CD4-positive, alpha-beta memory T cell (primary cell): ENCODE data around the gene KDM1B. TPM values are rescaled to one million over a fixed set of nuclear protein-coding genes. Genes with fewer than 3 reads are reported as not detected.

ENCODE experiments used
- CTCF ChIA-PET: fragments of 350-600 bp; sonication (Branson Sonifier 250); formaldehyde crosslinking; loops from one replicate; lab custom pipeline; 2021; ENCODE audit warnings: inconsistent platforms; ENCODE audit not compliant: partially characterized antibody; lab: Charles Lee
- POLR2A ChIA-PET: fragments of 350-600 bp; sonication (Branson Sonifier 250); formaldehyde crosslinking; loops from one replicate; lab custom pipeline; 2021; ENCODE audit not compliant: partially characterized antibody; lab: Charles Lee
- DNase-seq, 5 donors: peaks; one replicate each; pipeline versions ENCODE4 v3.0.0 to v3.0.0-alpha.2; 2020 to 2022; ENCODE audit warnings: mixed read lengths in 1 of 5
- H3K27ac ChIP-seq: one replicate; pipeline ENCODE4 v1.7.0; 2013; ENCODE audit warnings: low read depth, low read length
- H3K27me3 ChIP-seq: 2 replicates; pipeline ENCODE4 v1.7.0; 2013; ENCODE audit warnings: mild to moderate bottlenecking, low read length, moderate library complexity; ENCODE audit not compliant: insufficient read depth
- H3K36me3 ChIP-seq: 2 replicates; pipeline ENCODE4 v1.7.0; 2013; ENCODE audit warnings: mild to moderate bottlenecking, low read length, moderate library complexity; ENCODE audit not compliant: insufficient read depth
- H3K4me1 ChIP-seq: 2 replicates; pipeline ENCODE4 v1.7.0; 2013; ENCODE audit warnings: mild to moderate bottlenecking, low read length, moderate library complexity; ENCODE audit not compliant: insufficient read depth
- H3K4me3 ChIP-seq, 2 donors: one replicate each; pipeline ENCODE4 v1.7.0; 2013; ENCODE audit warnings: low read length in 2 of 2, mild to moderate bottlenecking in 1 of 2
- H3K9me3 ChIP-seq, 2 donors: one replicate each; pipeline ENCODE4 v1.7.0; 2013; ENCODE audit warnings: low read length in 2 of 2, control low read depth in 1 of 2; ENCODE audit not compliant: control insufficient read depth in 1 of 2
- H3K27ac Mint-ChIP-seq, 7 donors: one replicate each; pipeline ENCODE4 v1.8.0; 2020 to 2021; ENCODE audit warnings: mixed read lengths in 7 of 7, mild to moderate bottlenecking in 6 of 7, inconsistent platforms in 3 of 7, moderate library complexity in 3 of 7
- H3K27me3 Mint-ChIP-seq, 2 donors: one replicate each; pipeline ENCODE4 v1.8.0; 2020 to 2021; ENCODE audit warnings: mixed read lengths in 2 of 2
- H3K36me3 Mint-ChIP-seq, 2 donors: one replicate each; pipeline ENCODE4 v1.8.0; 2020 to 2021; ENCODE audit warnings: mixed read lengths in 2 of 2, inconsistent platforms in 1 of 2, mild to moderate bottlenecking in 1 of 2
- H3K4me1 Mint-ChIP-seq, 4 donors: one replicate each; pipeline ENCODE4 v1.8.0; 2020 to 2021; ENCODE audit warnings: mixed read lengths in 4 of 4, mild to moderate bottlenecking in 1 of 4
- H3K4me3 Mint-ChIP-seq, 8 donors: one replicate each; pipeline ENCODE4 v1.8.0; 2020 to 2021; ENCODE audit warnings: mixed read lengths in 8 of 8, mild to moderate bottlenecking in 7 of 8, moderate library complexity in 6 of 8, inconsistent platforms in 3 of 8
- H3K9me3 Mint-ChIP-seq, 8 donors: one replicate each; pipeline ENCODE4 v1.8.0; 2020 to 2021; ENCODE audit warnings: mixed read lengths in 8 of 8, mild to moderate bottlenecking in 5 of 8, inconsistent platforms in 3 of 8, moderate library complexity in 1 of 8
- intact Hi-C: fragments of 100-400 bp; cut with micrococcal nuclease; formaldehyde crosslinking; loops from one replicate; pipeline ENCODE4 v1.15.1; 2023
- polyA plus RNA-seq, 2 donors: library from polyadenylated mRNA; unstranded; fragments of 300-500 nt; fragmentation: Illumina TruSeq; gene quantifications; one replicate each; pipeline ENCODE4 v1.2.3, GENCODE V29; 2021
- total RNA-seq, 2 experiments: library from RNA; stranded (reverse); gene quantifications; one replicate each; pipeline ENCODE4 v1.2.3, GENCODE V29; 2021

Gene KDM1B
- total and polyA plus RNA-seq, 4 experiments from 2014 or later = 0.45 to 12.3 (median 6.5) TPM

- peaks cover 17 to 28% (median 21%) of the 10 kb centered on the region in 4 donors for H3K4me1 Mint-ChIP-seq
- peak overlapping the region in 4 of 7 donors; percentile 5 to 53 (median 31) for H3K27ac Mint-ChIP-seq
- H3K4me3 Mint-ChIP-seq = no peak overlapping the region
These were observed 57.0 kb downstream of the KDM1B start for GRCh38 chr6:18212231-18212630.

GRCh38 chr6:18213439-18213838, 58.2 kb downstream of the KDM1B start:
- H3K9me3 Mint-ChIP-seq = peaks cover 0 to 3% (median 0%) of the 10 kb centered on the region in 8 donors
- H3K9me3 ChIP-seq = no peaks in the 10 kb centered on the region
- H3K27ac ChIP-seq = no peak overlapping the region
- peak; percentile 32 to 55 (median 48) for DNase-seq
- no peaks in the 10 kb centered on the region for H3K27me3 ChIP-seq
- H3K36me3 ChIP-seq = no peaks in the 10 kb centered on the region
- H3K4me1 ChIP-seq = no peaks in the 10 kb centered on the region
- H3K27me3 Mint-ChIP-seq = no peaks in the 10 kb centered on the region
- H3K4me3 Mint-ChIP-seq = peak overlapping the region; percentile 65 to 79 (median 74)
- peaks cover 45 to 50% of the 10 kb centered on the region in 2 donors for H3K36me3 Mint-ChIP-seq
- ChIA-PET POLR2A (interaction anchor here (1.0 kb wide), 1 partner anchor 9 kb away, joined by 3 read pairs; no protein-coding TSS in a partner anchor), CTCF (interaction anchor here (2.2 kb wide), 1 partner anchor 10 kb away, joined by 6 read pairs; no protein-coding TSS in a partner anchor)
- H3K4me1 Mint-ChIP-seq = peaks cover 17 to 28% (median 21%) of the 10 kb centered on the region in 4 donors
- intact Hi-C loops = no loop called here
- H3K4me3 ChIP-seq = no peak overlapping the region
- peak overlapping the region; percentile 6 to 93 (median 82) for H3K27ac Mint-ChIP-seq

More at GRCh38 chr6:18212231-18212630, 57.0 kb downstream of the KDM1B start:
- ChIA-PET POLR2A (no interaction called here), CTCF (interaction anchor here (2.2 kb wide), 1 partner anchor 9 kb away, joined by 6 read pairs; no protein-coding TSS in a partner anchor)
- peaks cover 48 to 50% of the 10 kb centered on the region in 2 donors for H3K36me3 Mint-ChIP-seq
- Histone ChIP-seq H3K4me1 (no peaks in the 10 kb centered on the region), H3K4me3 (no peak overlapping the region), H3K27ac (no peak overlapping the region), H3K36me3 (no peaks in the 10 kb centered on the region), H3K9me3 (no peaks in the 10 kb centered on the region), H3K27me3 (no peaks in the 10 kb centered on the region)
- intact Hi-C loops = no loop called here
- H3K9me3 Mint-ChIP-seq = peaks cover 0 to 3% (median 0%) of the 10 kb centered on the region in 8 donors
- no peaks in the 10 kb centered on the region for H3K27me3 Mint-ChIP-seq
- DNase-seq = no peak

DNA sequence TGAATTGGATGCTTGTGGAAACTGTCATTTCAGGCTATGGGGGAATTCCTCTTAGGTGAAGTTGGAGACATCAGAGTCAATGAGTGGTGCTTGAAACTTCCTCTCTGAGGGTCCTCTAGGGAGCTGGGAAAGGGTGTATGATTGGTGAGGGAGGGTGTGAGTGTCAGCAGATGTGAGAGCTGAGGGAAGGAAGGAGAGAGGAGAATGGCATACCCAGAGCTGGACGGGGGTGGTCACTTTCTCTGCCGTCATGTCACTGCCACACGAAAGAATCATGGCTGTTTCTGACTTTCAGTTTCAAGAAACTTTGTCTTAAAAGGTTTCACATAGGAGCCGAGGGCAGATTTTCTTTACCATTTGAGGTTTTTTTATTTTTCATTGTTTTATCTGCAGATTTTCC, 58.8 kb downstream of the KDM1B start:
- H3K36me3 ChIP-seq = no peaks in the 10 kb centered on the region

GRCh38 chr6:18215436-18215835, 60.2 kb downstream of the KDM1B start:
- no peak overlapping the region for H3K27ac ChIP-seq
- H3K27ac Mint-ChIP-seq = peak overlapping the region in 5 of 7 donors; percentile 18 to 74 (median 59)
- DNase-seq = no peak
- no peak overlapping the region for H3K4me3 Mint-ChIP-seq
- intact Hi-C loops = no loop called here
- H3K36me3 ChIP-seq = no peaks in the 10 kb centered on the region
- peaks cover 17 to 28% (median 21%) of the 10 kb centered on the region in 4 donors for H3K4me1 Mint-ChIP-seq
- ChIA-PET POLR2A (no interaction called here), CTCF (no interaction called here)
- H3K4me1 ChIP-seq = no peaks in the 10 kb centered on the region
- no peaks in the 10 kb centered on the region for H3K27me3 ChIP-seq
- H3K9me3 ChIP-seq = no peaks in the 10 kb centered on the region
- H3K36me3 Mint-ChIP-seq = peaks cover 45 to 59% of the 10 kb centered on the region in 2 donors
- H3K9me3 Mint-ChIP-seq = peaks cover 0 to 3% (median 0%) of the 10 kb centered on the region in 8 donors
- no peak overlapping the region for H3K4me3 ChIP-seq
- H3K27me3 Mint-ChIP-seq = no peaks in the 10 kb centered on the region

More for the DNA sequence above, 58.8 kb downstream of the KDM1B start:
- peak overlapping the region in 1 of 2 donors; percentile 22 for H3K4me3 ChIP-seq
- no peaks in the 10 kb centered on the region for H3K4me1 ChIP-seq
- ChIA-PET POLR2A (no interaction called here), CTCF (interaction anchor here (2.2 kb wide), 1 partner anchor 11 kb away, joined by 6 read pairs; no protein-coding TSS in a partner anchor)
- H3K9me3 ChIP-seq = no peaks in the 10 kb centered on the region
- Mint-ChIP-seq H3K9me3 (peaks cover 0 to 3% (median 0%) of the 10 kb centered on the region in 8 donors), H3K4me1 (peaks cover 17 to 28% (median 21%) of the 10 kb centered on the region in 4 donors), H3K4me3 (peak overlapping the region; percentile 67 to 79 (median 74)), H3K36me3 (peaks cover 49 to 50% of the 10 kb centered on the region in 2 donors), H3K27ac (peak overlapping the region in 6 of 7 donors; percentile 6 to 93 (median 82)), H3K27me3 (no peaks in the 10 kb centered on the region)
- intact Hi-C loops = no loop called here
- H3K27me3 ChIP-seq = no peaks in the 10 kb centered on the region
- no peak overlapping the region for H3K27ac ChIP-seq
- no peak for DNase-seq

- Mint-ChIP-seq H3K36me3 (peaks cover 50 to 64% of the 10 kb centered on the region in 2 donors), H3K27ac (peak overlapping the region in 2 of 7 donors; percentile 22 to 32), H3K4me1 (peaks cover 13 to 25% (median 17%) of the 10 kb centered on the region in 4 donors), H3K4me3 (no peak overlapping the region), H3K9me3 (peaks cover 0 to 3% (median 0%) of the 10 kb centered on the region in 8 donors), H3K27me3 (no peaks in the 10 kb centered on the region)
- ChIA-PET CTCF (interaction anchor here (0.6 kb wide), 1 partner anchor 410 kb away, joined by 3 read pairs; no protein-coding TSS in a partner anchor), POLR2A (no interaction called here)
- no peak for DNase-seq
- peaks cover 6% of the 10 kb centered on the region for H3K36me3 ChIP-seq
- intact Hi-C loops = no loop called here
- H3K9me3 ChIP-seq = no peaks in the 10 kb centered on the region
- H3K4me3 ChIP-seq = no peak overlapping the region
- H3K27ac ChIP-seq = no peak overlapping the region
- H3K4me1 ChIP-seq = no peaks in the 10 kb centered on the region
- H3K27me3 ChIP-seq = no peaks in the 10 kb centered on the region
These were observed 61.2 kb downstream of the KDM1B start for GRCh38 chr6:18216411-18216810.

DNA sequence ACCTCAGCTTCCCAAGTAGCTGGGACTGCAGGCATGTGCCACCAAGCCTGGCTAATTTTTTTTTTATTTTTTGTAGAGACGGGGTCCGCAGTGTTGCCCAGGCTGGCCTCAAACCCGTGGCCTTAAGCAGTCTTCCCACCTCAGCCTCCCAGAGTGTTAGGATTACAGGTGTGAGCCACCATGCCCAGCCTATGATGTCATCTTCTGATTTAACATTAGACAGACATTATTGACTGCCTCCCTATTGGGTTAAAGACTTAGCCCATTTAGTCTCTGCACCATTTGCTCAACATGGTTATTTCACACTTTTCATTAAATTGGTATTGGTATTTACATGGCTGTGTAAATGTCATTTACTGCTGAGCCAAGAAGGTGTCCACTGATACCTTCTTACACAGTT, 63.0 kb downstream of the KDM1B start:
- intact Hi-C loops = no loop called here
- H3K9me3 ChIP-seq = no peaks in the 10 kb centered on the region
- DNase-seq = no peak
- POLR2A ChIA-PET = no interaction called here
- Mint-ChIP-seq H3K27me3 (no peaks in the 10 kb centered on the region), H3K36me3 (peaks cover 57 to 63% of the 10 kb centered on the region in 2 donors), H3K4me3 (no peak overlapping the region), H3K27ac (peak overlapping the region in 1 of 7 donors; percentile 68), H3K4me1 (peaks cover 9 to 12% (median 11%) of the 10 kb centered on the region in 4 donors), H3K9me3 (peaks cover 0 to 3% (median 0%) of the 10 kb centered on the region in 8 donors)
- CTCF ChIA-PET = no interaction called here
- peaks cover 6% of the 10 kb centered on the region for H3K36me3 ChIP-seq
- no peak overlapping the region for H3K4me3 ChIP-seq
- H3K27me3 ChIP-seq = no peaks in the 10 kb centered on the region
- no peaks in the 10 kb centered on the region for H3K4me1 ChIP-seq
- H3K27ac ChIP-seq = no peak overlapping the region

GRCh38 chr6:18219591-18219990, 64.4 kb downstream of the KDM1B start:
- no peak for DNase-seq
- Histone ChIP-seq H3K4me1 (no peaks in the 10 kb centered on the region), H3K9me3 (no peaks in the 10 kb centered on the region), H3K4me3 (no peak overlapping the region), H3K27ac (no peak overlapping the region), H3K36me3 (peaks cover 6% of the 10 kb centered on the region), H3K27me3 (no peaks in the 10 kb centered on the region)
- Mint-ChIP-seq H3K27ac (peak overlapping the region in 3 of 7 donors; percentile 17 to 53 (median 38)), H3K36me3 (peaks cover 56 to 57% of the 10 kb centered on the region in 2 donors), H3K4me3 (no peak overlapping the region), H3K9me3 (peaks cover 0 to 3% (median 0%) of the 10 kb centered on the region in 8 donors), H3K4me1 (peaks cover 0 to 2% (median 0%) of the 10 kb centered on the region in 4 donors), H3K27me3 (no peaks in the 10 kb centered on the region)
- ChIA-PET CTCF (no interaction called here), POLR2A (no interaction called here)
- intact Hi-C loops = no loop called here
